ENCODE data around the gene GJB2. TPM values are rescaled to one million over a fixed set of nuclear protein-coding genes. Genes with fewer than 3 reads are reported as not detected.

GJB2 gene
- total RNA-seq: 1.3 and 2.4 TPM in 2 replicates

GRCh38 chr13:20192836-20193161 is at the start of gene GJB2:
GJB2 (minus strand) TSS chr13:20192938; CDS start chr13:20189581, 3,357 bp downstream.

GRCh38 chr13:20231839-20232555 is 39.3 kb upstream of the GJB2 start, which contains the start of gene GJB6:
GJB6 (minus strand) TSS chr13:20232319; CDS start chr13:20223480, 8,839 bp downstream.

GRCh38 chr13:20160306-20161274 is 32.1 kb downstream of the GJB2 start, which contains the start of gene GJA3:
GJA3 (minus strand) TSS chr13:20161052; CDS start chr13:20143288, 17,764 bp downstream.

Other genes starting within 250 kb of the GJB2 start
- 48.6 and 49.1 TPM in 2 replicates for gene ZMYM2, start 234.2 kb downstream of the GJB2 start, total RNA-seq
- 1.0 and 3.7 TPM in 2 replicates for gene GJA3, start 31.9 kb downstream of the GJB2 start, total RNA-seq
- not detected in 2 replicates for gene GJB6, start 39.4 kb upstream of the GJB2 start, total RNA-seq

Data from placental pericyte (primary cell).